GM12878 (cell line): ENCODE measurements around the gene TANC2. TPM values are rescaled to one million over a fixed set of nuclear protein-coding genes. Genes with fewer than 3 reads are reported as not detected.

Experiments
- ATAC-seq: fragments of 200-7000 bp; cut with Tn5 transposase; 3 replicates; pipeline ENCODE4 v1.9.1; 2020; ENCODE audit warnings: mild to moderate bottlenecking, moderate library complexity
- BruUV-seq: library from RNA; stranded (reverse); fragments of 400-500 nt; replicated peaks from 2 replicates; lab custom pipeline; 2021; lab: Mats Ljungman, UMichigan
- CTCF ChIA-PET: fragments of 300-600 bp; sonication (Branson Sonifier 250); formaldehyde crosslinking; extraction: SDS; loops from one replicate; lab custom pipeline; 2021; ENCODE audit warnings: inconsistent platforms; lab: Yijun Ruan, JAX
- POLR2A ChIA-PET: fragments of 350-600 bp; formaldehyde crosslinking; extraction: SDS; loops from one replicate; lab custom pipeline; 2021; ENCODE audit warnings: inconsistent platforms; lab: Charles Lee
- RAD21 ChIA-PET: fragments of 300-600 bp; sonication (Branson Sonifier 250); formaldehyde crosslinking; loops from one replicate; lab custom pipeline; 2023; ENCODE audit warnings: antibody characterized with exemption; ENCODE audit not compliant: unreplicated experiment; lab: Charles Lee
- SMC1A ChIA-PET: fragments of 300-600 bp; sonication (Branson Sonifier 250); formaldehyde crosslinking; loops from one replicate; lab custom pipeline; 2023; ENCODE audit not compliant: unreplicated experiment, uncharacterized antibody; lab: Charles Lee
- DNase-seq: peaks from one replicate; pipeline ENCODE4 v3.0.0-alpha.2; 2011; ENCODE audit warnings: low read depth, low spot score
- FAIRE-seq: peaks from 3 replicates; lab custom pipeline; 2011; peaks lifted over from hg19 to GRCh38; lab: Jason Lieb, UNC
- H2AFZ ChIP-seq: 2 replicates; pipeline ENCODE4 v1.6.0; 2011; ENCODE audit warnings: low read depth, low read length, control low read depth; ENCODE audit not compliant: control insufficient read depth
- H3K27ac ChIP-seq: 2 replicates; pipeline ENCODE4 v1.5.1; 2011; ENCODE audit warnings: control low read depth; ENCODE audit not compliant: control insufficient read depth, insufficient read depth
- H3K27me3 ChIP-seq, 2 experiments: replicated peaks in 1 of 2; 2 replicates each; pipeline versions ENCODE4 v1.6.0 to v1.6.1; 2011; ENCODE audit warnings: low read length in 1 of 2; ENCODE audit not compliant: control insufficient read depth in 2 of 2, insufficient read depth in 2 of 2
- H3K36me3 ChIP-seq, 2 experiments: 2 replicates each; pipeline ENCODE4 v1.5.1; 2011; ENCODE audit warnings: low read length in 1 of 2; ENCODE audit not compliant: control insufficient read depth in 2 of 2, insufficient read depth in 2 of 2
- H3K4me1 ChIP-seq: 2 replicates; pipeline ENCODE4 v1.6.1; 2011; ENCODE audit warnings: mild to moderate bottlenecking, low read length, moderate library complexity, mixed read lengths; ENCODE audit not compliant: control insufficient read depth, insufficient read depth
- H3K4me2 ChIP-seq: 2 replicates; pipeline ENCODE4 v1.6.0; 2011; ENCODE audit warnings: control low read depth; ENCODE audit not compliant: control insufficient read depth, insufficient read depth
- H3K4me3 ChIP-seq: fragments of 200-600 bp; sonication (generic); 2 replicates; pipeline ENCODE4 v1.5.1; 2016
- H3K79me2 ChIP-seq: 2 replicates; pipeline ENCODE4 v1.6.0; 2011; ENCODE audit warnings: low read length; ENCODE audit not compliant: control insufficient read depth, insufficient read depth
- H3K9ac ChIP-seq: 2 replicates; pipeline ENCODE4 v1.8.0; 2011; ENCODE audit warnings: low read length, control low read depth, mixed read lengths; ENCODE audit not compliant: control insufficient read depth, insufficient read depth
- H3K9me3 ChIP-seq: replicated peaks from 3 replicates; pipeline ENCODE4 v1.5.1; 2011; ENCODE audit warnings: mild to moderate bottlenecking, low read length; ENCODE audit not compliant: control insufficient read depth, insufficient read depth
- H4K20me1 ChIP-seq: 2 replicates; pipeline ENCODE4 v1.6.0; 2011; ENCODE audit not compliant: control insufficient read depth, insufficient read depth
- CBFB ChIP-seq: IDR thresholded peaks from 2 replicates; pipeline ENCODE4 v1.6.1; 2016; ENCODE audit warnings: antibody characterized with exemption, low read depth
- IRF4 ChIP-seq: IDR thresholded peaks from 2 replicates; pipeline ENCODE4 v1.6.1; 2011; ENCODE audit warnings: low read depth, low read length
- MEF2B ChIP-seq: fragments of 450-650 bp; IDR thresholded peaks from 2 replicates; pipeline ENCODE4 v1.6.1; 2018; ENCODE audit warnings: mild to moderate bottlenecking, moderate library complexity; ENCODE audit not compliant: partially characterized antibody, poor library complexity, severe bottlenecking
- MTA2 ChIP-seq: fragments of 450-650 bp; IDR thresholded peaks from 2 replicates; pipeline ENCODE4 v1.6.1; 2016; ENCODE audit warnings: low read depth, mild to moderate bottlenecking, moderate library complexity
- MTA3 ChIP-seq: IDR thresholded peaks from 2 replicates; pipeline ENCODE4 v1.6.1; 2012; ENCODE audit warnings: low read length, inconsistent platforms, borderline replicate concordance
- NR2C1 ChIP-seq: fragments of 450-650 bp; IDR thresholded peaks from 2 replicates; pipeline ENCODE4 v1.6.1; 2017; ENCODE audit warnings: antibody characterized with exemption, mild to moderate bottlenecking, moderate library complexity
- POLR2A ChIP-seq: IDR thresholded peaks from 2 replicates; pipeline ENCODE4 v1.6.1; 2011; ENCODE audit warnings: low read depth, mild to moderate bottlenecking, low read length
- RELA ChIP-seq: fragments of 450-650 bp; IDR thresholded peaks from 2 replicates; pipeline ENCODE4 v1.8.0; 2014; ENCODE audit warnings: borderline replicate concordance; ENCODE audit not compliant: partially characterized antibody
- SIX5 ChIP-seq: IDR thresholded peaks from 2 replicates; pipeline ENCODE4 v1.6.1; 2011; ENCODE audit warnings: mild to moderate bottlenecking, low read depth, low read length, moderate library complexity; ENCODE audit not compliant: severe bottlenecking
- TCF3 ChIP-seq: IDR thresholded peaks from 2 replicates; pipeline ENCODE4 v1.6.1; 2012; ENCODE audit warnings: low read depth, mild to moderate bottlenecking, low read length, borderline replicate concordance; ENCODE audit not compliant: insufficient read depth
- WGBS: methylation state at CpG from one replicate; pipeline ENCODE4 v1.1.6; 2016; ENCODE audit warnings: low lambda C conversion rate; ENCODE audit not compliant: insufficient replicate concordance, insufficient coverage; ENCODE audit errors: missing lambda C conversion rate; 5-methylcytosine and 5-hydroxymethylcytosine counted together
- in situ Hi-C: fragments of 300-500 bp; cut with MboI; formaldehyde crosslinking; loops from 9 replicates; pipeline ENCODE4 v1.14.3; 2018; ENCODE audit warnings: mixed read lengths
- intact Hi-C: fragments of 100-400 bp; cut with micrococcal nuclease; formaldehyde crosslinking; loops from one replicate; pipeline ENCODE4 v1.14.2; 2022; ENCODE audit not compliant: unreplicated experiment
- polyA plus RNA-seq, 11 experiments: library from polyadenylated mRNA; depleted of rRNA in 4 of 11; unstranded in 6 of 11; stranded (reverse) in 5 of 11; fragments of >200 nt; fragmentation: Nextera tagmentation in 4 of 11; fragmentation: Illumina TruSeq in 1 of 11; extraction: Ambion mirVana in 4 of 11; extraction: Trizol in 1 of 11; gene quantifications; 1 replicate in 1 of 11; 2 replicates in 10 of 11; pipeline versions ENCODE4 v1.2.1 to v1.2.3, GENCODE V29; 2011 to 2016; ENCODE audit warnings: inconsistent platforms in 2 of 11, missing spikeins in 2 of 11, low read depth in 1 of 11
- total RNA-seq, 4 experiments: library from RNA; depleted of rRNA in 3 of 4; stranded (reverse); fragments of >200 nt in 3 of 4; fragmentation: Illumina TruSeq in 1 of 4; extraction: Trizol in 1 of 4; gene quantifications; 2 replicates each; pipeline versions ENCODE4 v1.2.1 to v1.2.3, GENCODE V29; 2013 to 2021
- TF ChIP-seq, protein P1 (sequence below): fragments of 150-350 bp; IDR thresholded peaks from 2 replicates; pipeline ENCODE4 v1.6.1; 2014; ENCODE audit warnings: mild to moderate bottlenecking, low read depth, low read length
- TF ChIP-seq, protein P2 (sequence below), 3 experiments: IDR thresholded peaks in 2 of 3; conservative IDR thresholded peaks in 1 of 3; 2 replicates each; pipeline ENCODE4 v1.5.1; 2011; ENCODE audit warnings: low read depth in 3 of 3, low read length in 3 of 3, mild to moderate bottlenecking in 3 of 3, control low read depth in 2 of 3, moderate library complexity in 2 of 3, inconsistent platforms in 1 of 3, mixed read lengths in 1 of 3; ENCODE audit not compliant: control insufficient read depth in 2 of 3, insufficient read depth in 1 of 3; ENCODE audit errors: extremely low read depth in 1 of 3
- TF ChIP-seq, protein P3 (sequence below): fragments of 450-650 bp; IDR thresholded peaks from 2 replicates; pipeline ENCODE4 v1.6.1; 2016; ENCODE audit warnings: mild to moderate bottlenecking
- TF ChIP-seq, protein P4 (sequence below): fragments of 450-650 bp; formaldehyde crosslinking; IDR thresholded peaks from 2 replicates; pipeline ENCODE4 v1.5.0; 2022; ENCODE audit warnings: mild to moderate bottlenecking, missing genetic modification characterization

Gene TANC2
- total and polyA plus RNA-seq, 10 of the 15 experiments (the other 5 are each of a cell fraction or from before 2014, with no cell fraction given): under 0.01 to 0.13 (median 0.03) TPM; not detected in 2

DNA sequence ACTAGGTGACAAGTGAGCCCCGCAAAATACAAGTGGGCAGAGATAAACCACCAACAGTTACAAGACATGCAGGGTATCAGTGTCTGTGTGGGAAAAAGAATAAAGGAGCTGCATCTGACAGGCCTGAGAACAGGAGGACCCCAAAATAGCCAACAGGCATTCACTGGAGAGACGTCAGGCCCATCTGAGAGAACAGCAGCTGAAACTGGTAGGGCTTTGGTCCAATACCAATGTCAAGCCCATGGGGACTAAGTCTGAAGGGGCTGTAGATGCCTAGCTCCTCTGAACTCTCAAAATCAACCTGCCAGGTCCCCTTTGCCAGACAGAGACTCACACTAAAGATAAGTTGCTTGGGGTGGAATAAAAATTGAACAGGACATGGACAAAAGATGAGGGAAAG, 30.5 kb upstream of the TANC2 start (continued):
- TF ChIP-seq RELA: no peak
- TF ChIP-seq, protein P1, sequence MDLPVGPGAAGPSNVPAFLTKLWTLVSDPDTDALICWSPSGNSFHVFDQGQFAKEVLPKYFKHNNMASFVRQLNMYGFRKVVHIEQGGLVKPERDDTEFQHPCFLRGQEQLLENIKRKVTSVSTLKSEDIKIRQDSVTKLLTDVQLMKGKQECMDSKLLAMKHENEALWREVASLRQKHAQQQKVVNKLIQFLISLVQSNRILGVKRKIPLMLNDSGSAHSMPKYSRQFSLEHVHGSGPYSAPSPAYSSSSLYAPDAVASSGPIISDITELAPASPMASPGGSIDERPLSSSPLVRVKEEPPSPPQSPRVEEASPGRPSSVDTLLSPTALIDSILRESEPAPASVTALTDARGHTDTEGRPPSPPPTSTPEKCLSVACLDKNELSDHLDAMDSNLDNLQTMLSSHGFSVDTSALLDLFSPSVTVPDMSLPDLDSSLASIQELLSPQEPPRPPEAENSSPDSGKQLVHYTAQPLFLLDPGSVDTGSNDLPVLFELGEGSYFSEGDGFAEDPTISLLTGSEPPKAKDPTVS: no peak

DNA sequence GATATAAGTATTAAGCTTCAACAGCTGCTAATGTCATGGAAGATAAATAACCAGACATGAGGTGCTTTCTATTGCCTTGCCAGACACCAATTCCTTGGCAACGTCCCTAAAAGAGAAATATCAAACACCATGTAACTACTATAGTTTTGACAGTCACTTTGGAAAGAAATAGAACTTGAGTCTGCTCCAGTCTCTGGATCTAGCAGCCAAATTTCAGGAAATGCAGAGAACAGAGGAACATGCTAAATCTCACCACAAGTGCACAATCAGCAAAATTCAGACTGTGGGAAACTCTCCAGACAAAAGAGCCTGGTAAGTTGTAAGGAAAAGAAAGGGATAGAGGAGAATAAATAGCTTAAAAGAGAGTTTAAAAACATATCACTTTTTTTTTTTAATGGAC, 28.4 kb upstream of the TANC2 start:
- H3K4me2 ChIP-seq: no peak overlapping the region
- WGBS: 0% methylated on average over 1 of the region's 1 CpG
- no peaks in the 10 kb centered on the region for H3K36me3 ChIP-seq
- in situ Hi-C loops: no loop called here
- H4K20me1 ChIP-seq: no peaks in the 10 kb centered on the region
- no peak overlapping the region for H2AFZ ChIP-seq
- ATAC-seq: no peak
- DNase-seq: no peak
- H3K27me3 ChIP-seq: no peaks in the 10 kb centered on the region
- no peak for FAIRE-seq
- SMC1A ChIA-PET: no interaction called here
- TF ChIP-seq TCF3 (no peak), MTA2 (no peak), MEF2B (no peak), SIX5 (no peak), MTA3 (no peak), IRF4 (no peak), POLR2A (no peak), CBFB (no peak), NR2C1 (no peak)
- TF ChIP-seq, protein P2, sequence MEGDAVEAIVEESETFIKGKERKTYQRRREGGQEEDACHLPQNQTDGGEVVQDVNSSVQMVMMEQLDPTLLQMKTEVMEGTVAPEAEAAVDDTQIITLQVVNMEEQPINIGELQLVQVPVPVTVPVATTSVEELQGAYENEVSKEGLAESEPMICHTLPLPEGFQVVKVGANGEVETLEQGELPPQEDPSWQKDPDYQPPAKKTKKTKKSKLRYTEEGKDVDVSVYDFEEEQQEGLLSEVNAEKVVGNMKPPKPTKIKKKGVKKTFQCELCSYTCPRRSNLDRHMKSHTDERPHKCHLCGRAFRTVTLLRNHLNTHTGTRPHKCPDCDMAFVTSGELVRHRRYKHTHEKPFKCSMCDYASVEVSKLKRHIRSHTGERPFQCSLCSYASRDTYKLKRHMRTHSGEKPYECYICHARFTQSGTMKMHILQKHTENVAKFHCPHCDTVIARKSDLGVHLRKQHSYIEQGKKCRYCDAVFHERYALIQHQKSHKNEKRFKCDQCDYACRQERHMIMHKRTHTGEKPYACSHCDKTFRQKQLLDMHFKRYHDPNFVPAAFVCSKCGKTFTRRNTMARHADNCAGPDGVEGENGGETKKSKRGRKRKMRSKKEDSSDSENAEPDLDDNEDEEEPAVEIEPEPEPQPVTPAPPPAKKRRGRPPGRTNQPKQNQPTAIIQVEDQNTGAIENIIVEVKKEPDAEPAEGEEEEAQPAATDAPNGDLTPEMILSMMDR (IDR thresholded peaks at IDR 0.05 in 2 of 3, conservative IDR thresholded peaks at IDR 0.05 in 1 of 3; ENCODE audit: control insufficient read depth in 2 of 3, extremely low read depth in 1 of 3, insufficient read depth in 1 of 3, low read depth in 3 of 3, low read length in 3 of 3): no peak
- TF ChIP-seq, protein P3, sequence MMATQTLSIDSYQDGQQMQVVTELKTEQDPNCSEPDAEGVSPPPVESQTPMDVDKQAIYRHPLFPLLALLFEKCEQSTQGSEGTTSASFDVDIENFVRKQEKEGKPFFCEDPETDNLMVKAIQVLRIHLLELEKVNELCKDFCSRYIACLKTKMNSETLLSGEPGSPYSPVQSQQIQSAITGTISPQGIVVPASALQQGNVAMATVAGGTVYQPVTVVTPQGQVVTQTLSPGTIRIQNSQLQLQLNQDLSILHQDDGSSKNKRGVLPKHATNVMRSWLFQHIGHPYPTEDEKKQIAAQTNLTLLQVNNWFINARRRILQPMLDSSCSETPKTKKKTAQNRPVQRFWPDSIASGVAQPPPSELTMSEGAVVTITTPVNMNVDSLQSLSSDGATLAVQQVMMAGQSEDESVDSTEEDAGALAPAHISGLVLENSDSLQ: no peak
- TF ChIP-seq, protein P4, sequence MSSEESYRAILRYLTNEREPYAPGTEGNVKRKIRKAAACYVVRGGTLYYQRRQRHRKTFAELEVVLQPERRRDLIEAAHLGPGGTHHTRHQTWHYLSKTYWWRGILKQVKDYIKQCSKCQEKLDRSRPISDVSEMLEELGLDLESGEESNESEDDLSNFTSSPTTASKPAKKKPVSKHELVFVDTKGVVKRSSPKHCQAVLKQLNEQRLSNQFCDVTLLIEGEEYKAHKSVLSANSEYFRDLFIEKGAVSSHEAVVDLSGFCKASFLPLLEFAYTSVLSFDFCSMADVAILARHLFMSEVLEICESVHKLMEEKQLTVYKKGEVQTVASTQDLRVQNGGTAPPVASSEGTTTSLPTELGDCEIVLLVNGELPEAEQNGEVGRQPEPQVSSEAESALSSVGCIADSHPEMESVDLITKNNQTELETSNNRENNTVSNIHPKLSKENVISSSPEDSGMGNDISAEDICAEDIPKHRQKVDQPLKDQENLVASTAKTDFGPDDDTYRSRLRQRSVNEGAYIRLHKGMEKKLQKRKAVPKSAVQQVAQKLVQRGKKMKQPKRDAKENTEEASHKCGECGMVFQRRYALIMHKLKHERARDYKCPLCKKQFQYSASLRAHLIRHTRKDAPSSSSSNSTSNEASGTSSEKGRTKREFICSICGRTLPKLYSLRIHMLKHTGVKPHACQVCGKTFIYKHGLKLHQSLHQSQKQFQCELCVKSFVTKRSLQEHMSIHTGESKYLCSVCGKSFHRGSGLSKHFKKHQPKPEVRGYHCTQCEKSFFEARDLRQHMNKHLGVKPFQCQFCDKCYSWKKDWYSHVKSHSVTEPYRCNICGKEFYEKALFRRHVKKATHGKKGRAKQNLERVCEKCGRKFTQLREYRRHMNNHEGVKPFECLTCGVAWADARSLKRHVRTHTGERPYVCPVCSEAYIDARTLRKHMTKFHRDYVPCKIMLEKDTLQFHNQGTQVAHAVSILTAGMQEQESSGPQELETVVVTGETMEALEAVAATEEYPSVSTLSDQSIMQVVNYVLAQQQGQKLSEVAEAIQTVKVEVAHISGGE (CRISPR knock-in tag): no peak
- RAD21 ChIA-PET: no interaction called here
- H3K4me1 ChIP-seq: no peaks in the 10 kb centered on the region
- intact Hi-C loops: no loop called here
- H3K9ac ChIP-seq: no peak overlapping the region
- no peaks in the 10 kb centered on the region for H3K9me3 ChIP-seq
- H3K4me3 ChIP-seq: no peak overlapping the region
- H3K27ac ChIP-seq: no peak overlapping the region
- POLR2A ChIA-PET: no interaction called here
- no TSS peak for BruUV-seq
- CTCF ChIA-PET: no interaction called here
- no peaks in the 10 kb centered on the region for H3K79me2 ChIP-seq
